Measurements from ENCODE around the gene RPRD1A.
"Not testable (repeated sequence)": the region's sequence is repeated elsewhere in the genome, so short reads cannot be mapped to it uniquely, and the experiment has no call there.

RPRD1A gene, protein sequence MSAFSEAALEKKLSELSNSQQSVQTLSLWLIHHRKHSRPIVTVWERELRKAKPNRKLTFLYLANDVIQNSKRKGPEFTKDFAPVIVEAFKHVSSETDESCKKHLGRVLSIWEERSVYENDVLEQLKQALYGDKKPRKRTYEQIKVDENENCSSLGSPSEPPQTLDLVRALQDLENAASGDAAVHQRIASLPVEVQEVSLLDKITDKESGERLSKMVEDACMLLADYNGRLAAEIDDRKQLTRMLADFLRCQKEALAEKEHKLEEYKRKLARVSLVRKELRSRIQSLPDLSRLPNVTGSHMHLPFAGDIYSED

DNA sequence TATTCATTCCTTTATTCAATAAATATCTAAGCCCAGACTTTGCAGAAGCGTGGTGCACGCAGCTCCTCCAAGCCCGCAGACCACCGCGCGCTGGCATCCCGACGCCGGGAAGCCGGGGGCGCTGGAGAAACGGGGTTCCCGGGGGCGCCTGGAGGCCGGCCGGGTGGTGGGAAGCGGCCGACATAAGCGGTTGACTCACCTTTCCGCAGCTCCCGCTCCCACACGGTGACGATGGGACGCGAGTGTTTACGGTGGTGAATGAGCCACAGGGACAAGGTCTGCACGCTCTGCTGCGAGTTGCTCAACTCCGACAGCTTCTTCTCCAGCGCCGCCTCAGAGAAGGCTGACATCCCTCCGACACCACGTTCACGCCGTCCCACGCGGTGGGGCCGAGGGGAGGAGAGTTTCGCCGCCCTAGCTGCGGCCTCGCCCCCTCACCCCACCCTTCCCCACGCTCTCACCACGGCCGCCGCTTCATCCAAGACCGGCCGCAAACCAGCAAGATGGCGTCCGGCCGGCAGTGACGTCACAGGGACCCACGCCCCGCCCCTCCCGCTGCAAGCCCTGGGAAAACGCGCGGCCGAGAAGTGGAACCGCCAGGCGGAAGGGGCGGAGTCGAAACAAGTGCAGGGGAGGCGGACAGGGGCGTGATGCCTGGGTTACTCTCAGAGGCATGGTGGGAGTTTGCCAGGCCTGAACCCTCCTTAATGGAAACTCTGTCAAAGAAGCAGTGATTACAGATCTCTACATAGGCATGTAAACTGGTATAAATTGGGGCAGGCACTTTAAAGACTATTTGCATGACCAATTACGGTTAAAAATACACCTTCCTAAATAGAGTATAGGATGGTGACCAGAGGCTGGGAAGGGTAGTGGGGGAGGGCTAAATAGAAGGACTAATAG, at the start of gene RPRD1A:
Gene RPRD1A (minus strand): TSS at position 505 of the 903 bp plus-strand sequence. CDS start 155 bp downstream, at position 350.
- peak; percentile 97 for DNase-seq

DNA sequence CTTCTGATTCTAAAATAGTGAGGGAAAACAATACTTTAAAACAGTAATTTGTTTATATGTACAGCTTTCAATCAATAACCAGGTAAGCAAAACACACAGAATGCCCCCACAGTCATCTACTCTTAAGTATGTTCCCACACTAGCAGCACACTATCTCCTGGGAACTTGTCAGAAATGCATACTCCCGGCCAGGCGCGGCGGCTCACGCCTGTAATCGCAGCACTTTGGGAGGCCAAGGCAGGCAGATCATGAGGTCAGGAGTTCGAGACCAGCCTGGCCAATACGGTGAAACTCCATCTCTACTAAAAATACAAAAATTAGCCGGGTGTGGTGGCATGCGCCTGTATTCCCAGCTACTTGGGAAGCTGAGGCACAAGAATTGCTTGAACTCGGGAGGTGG, 49.4 kb upstream of the RPRD1A start:
- DNase-seq = not testable (repeated sequence)

- no peak for DNase-seq
Measured at GRCh38 chr18:36114738-36115137, 47.4 kb upstream of the RPRD1A start.

DNA sequence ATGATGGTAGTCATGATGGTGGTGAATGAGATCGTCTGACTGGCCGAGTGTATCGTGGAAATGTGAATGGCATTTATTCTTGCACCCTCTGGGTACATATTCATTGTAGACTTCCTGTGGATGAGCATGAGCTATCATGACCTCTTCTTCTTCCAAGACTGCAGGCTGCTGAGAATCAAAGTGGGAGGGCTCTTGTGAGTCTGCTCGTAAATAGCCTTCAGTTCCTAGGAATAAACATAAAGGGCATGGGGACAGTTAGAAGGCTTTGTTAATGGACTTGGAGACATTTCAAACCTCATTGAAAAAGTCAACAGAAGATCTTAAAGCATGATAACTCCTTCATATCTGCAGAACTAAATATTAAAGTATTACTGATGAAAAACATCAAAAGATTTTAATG, 46.9 kb upstream of the RPRD1A start:
- DNase-seq = no peak

- no peak for DNase-seq
Measured at GRCh38 chr18:36112302-36112701, 44.9 kb upstream of the RPRD1A start.

GRCh38 chr18:36109737-36110136, 42.4 kb upstream of the RPRD1A start:
- no peak for DNase-seq

DNA sequence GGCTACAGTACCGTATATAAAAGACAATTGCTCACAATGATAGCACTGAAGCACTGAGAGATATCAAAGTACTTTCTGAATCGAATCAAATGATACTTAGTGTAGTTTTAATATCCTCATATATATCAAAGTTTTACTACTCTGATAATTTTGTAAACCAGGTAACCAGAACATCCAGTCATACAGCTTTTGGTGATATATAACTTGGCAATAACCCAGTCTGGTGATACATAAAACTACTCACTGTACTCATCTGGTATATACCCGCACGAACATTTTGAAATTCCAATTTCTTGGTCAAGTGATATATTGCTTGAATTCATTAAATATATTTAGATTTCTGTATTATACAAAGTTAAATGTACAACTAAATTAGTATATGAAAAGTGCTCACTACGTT, 41.2 kb upstream of the RPRD1A start:
- no peak for DNase-seq

GRCh38 chr18:36108196-36108595, 40.8 kb upstream of the RPRD1A start:
- no peak for DNase-seq

DNA sequence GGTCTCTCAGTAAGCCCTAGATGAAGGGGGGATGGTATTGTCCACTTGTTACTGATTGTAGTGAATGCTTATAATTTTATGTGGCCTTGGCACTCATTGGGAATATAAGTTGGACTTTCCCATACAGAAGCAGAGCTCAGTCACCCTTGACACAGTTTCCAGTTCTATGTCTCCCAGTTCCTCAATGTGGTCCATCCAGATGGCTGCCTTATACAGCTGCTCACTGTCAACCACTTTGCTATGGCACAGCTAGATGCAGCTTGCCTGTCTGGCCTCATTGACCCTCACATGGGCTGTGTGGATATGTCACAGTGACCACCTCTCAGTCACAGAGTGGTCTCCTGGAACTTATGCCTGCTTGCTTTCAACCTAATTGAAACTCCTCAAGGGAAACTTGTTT, 40.1 kb upstream of the RPRD1A start:
- DNase-seq = no peak

DNA sequence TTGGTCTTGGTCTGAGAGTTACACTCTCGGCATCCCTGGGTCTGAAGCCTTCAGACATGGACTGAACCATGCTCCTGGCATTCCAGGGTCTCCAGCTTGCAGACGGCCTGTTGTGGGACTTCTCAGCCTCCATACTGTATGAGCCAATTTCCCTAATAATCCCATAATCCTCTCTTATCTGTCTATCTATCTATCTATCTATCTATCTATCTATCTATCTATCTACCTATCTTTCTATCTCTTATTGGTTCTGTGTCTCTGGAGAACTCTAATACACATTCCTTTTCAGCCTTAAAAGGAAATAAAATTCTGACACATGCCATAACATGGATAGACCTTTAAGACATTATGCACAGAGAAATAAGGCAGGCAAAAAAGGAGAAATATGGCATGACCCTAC, 37.4 kb upstream of the RPRD1A start:
- DNase-seq = no peak

DNA sequence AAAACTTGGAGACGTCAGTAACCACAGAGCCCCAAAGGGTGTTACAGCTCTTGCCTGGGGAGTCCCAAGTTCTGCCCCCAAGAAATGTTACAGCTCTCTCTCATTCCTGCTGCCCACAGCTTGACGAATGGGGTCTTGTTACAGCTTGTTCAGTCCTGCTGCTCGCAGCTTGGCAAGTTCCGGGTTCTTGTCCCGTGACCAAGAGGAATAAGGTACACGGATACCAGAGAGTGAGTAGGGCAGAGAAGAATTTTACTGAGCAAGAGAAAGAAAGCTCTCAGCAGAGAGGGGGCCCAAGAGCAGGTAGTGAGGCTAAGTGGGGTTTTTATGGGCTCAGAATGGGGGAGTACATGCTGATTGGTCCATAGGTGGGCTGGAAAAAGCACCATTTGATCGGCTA, 34.6 kb upstream of the RPRD1A start:
- DNase-seq = no peak

DNA sequence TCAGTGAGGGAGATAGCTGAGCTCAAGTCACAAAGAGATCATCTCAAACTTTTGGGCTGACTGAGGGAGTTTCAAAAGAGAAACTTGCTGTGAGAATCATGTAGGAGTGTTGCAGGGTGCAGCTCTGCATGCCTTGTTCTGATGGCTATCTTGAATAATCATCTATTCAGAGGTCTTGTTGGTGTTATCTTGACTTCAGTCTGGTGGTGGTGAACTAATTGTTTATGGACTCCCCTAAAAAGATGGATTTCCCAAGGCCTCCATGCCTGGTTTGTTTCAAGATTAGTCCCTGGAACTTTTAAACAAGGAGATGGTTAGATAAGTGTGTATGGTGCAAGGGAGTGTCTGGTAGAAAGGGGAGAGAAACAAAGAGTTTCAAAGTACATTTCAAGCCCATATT, 32.0 kb upstream of the RPRD1A start:
- DNase-seq = no peak

GRCh38 chr18:36096955-36097354, 29.6 kb upstream of the RPRD1A start:
- DNase-seq = no peak

DNA sequence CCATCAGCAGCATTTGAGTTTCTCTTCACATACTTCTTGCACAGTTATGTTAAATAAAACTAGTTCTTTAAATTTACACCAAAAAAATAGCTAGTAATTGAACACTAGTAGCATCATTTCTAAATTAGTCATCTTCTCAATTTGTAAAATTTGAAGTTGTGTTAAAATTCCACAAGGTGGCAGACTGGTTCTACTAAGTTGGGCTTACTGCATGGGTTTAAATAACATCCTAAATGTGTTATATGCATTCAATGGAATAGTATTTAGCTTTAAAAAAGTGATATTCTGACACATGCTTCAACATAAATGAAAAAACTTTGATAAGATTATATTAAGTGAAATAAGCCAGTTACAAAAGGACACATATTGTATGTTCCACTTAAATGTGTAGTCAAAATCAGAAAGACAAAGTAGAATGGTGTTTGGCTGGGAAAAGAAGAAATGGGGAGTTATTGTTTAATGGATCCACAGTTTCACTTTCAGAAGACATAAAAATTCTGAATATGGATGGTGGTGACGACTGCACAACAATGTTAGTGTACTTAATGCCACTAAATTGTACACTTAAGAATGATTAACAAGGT, 28.7 kb upstream of the RPRD1A start:
- no peak for DNase-seq

GRCh38 chr18:36094431-36094830, 27.1 kb upstream of the RPRD1A start:
- DNase-seq = no peak

GRCh38 chr18:36092116-36092515, 24.8 kb upstream of the RPRD1A start:
- not testable (repeated sequence) for DNase-seq

DNA sequence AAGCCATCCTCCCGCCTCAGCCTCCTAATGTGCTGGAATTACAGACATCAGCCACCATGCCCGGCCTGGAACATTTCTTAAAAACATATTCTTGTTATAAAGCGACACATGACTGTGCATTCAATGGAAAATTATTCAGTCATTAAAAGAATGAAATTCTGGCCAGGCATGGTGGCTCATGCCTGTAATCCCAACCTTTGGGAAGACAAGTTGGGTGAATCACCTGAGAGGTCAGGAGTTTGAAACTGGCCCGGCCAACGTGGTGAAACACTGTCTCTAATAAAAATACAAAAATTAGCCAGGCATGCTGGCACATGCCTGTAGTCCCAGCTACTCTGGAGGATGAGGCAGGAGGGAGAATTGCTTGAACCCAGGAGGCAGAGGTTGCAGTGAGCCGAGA, 21.6 kb upstream of the RPRD1A start:
- DNase-seq = no peak

GRCh38 chr18:36088256-36088655, 20.9 kb upstream of the RPRD1A start:
- DNase-seq = no peak

- no peak for DNase-seq
Measured at GRCh38 chr18:36086186-36086585, 18.8 kb upstream of the RPRD1A start.

DNA sequence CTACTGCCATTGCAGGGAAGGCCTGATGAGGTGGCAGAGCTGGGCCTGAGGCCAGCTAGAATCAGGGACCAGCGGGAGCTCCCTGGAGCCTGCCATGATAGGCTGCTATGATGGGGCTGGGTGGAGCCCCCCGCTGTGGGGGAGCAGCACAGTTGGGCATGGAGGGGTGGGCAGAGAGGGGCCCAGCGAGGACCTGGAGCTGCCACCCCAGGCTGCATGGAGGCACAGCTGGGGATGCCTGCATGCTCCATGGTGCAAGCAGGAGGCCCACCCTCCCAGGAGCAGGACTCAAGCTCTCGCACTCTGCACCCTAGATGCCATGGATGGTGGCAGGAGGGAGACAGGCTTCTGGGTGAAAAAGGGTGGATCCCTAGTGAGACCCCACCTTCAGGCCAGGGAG, 17.8 kb upstream of the RPRD1A start:
- DNase-seq = no peak

- no peak for DNase-seq
Measured at GRCh38 chr18:36083729-36084128, 16.4 kb upstream of the RPRD1A start.

DNA sequence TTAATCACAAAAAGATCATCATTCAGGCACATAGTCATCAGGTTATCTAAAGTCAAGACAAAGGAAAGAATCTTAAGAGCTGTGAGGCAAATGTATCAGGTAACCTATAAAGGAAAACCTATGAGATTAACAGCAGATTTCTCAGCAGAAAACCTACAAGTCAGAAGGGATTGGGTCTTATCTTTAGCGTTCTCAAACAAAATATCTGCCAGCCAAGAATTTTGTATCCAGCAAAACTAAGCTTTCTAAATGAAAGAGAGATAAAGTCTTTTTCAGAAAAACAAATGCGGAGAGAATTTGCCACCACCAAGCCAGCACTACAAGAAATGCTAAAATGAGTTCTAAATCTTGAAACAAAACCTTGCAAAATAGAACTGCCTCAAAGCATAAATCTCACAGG, 13.8 kb upstream of the RPRD1A start:
- DNase-seq = not testable (repeated sequence)

DNA sequence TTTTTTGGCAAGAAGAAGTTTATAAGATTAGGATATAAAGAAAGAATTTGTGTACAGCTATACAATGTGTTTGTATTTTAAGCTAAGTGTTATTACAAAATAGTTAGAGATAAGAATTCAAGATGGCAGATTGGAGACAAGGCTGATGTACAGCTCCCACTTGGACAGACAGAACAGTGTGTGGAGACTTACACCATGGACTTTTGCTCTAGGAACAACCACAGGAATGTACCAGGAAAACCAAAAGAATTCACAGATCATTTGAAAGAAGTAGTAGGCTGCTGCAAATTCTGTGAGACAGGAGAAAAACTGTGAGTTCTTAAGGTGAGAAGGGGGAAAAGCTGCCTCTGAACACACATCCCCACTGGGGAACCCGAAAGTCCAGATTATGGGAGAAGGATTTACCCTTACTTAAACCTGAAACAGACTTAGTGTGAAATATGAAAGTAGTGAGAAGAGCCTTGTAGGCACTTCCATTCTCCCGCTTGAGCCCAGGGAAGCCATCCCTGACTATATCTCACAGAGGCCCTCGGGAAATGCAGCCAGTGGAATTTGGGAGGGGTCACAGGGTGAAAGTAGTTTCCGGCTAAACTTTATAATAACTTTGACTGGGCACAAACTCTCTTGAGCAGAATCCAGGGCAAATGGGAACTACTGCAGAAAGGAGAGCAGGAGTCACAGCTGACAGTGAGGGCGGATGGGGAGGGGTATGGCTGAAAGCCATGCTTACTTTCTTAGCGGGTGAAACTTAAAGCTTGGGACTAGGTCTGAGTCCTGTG, 11.6 kb upstream of the RPRD1A start:
- no peak for DNase-seq
